GM12892 (cell line): ENCODE data around the gene CLDN24.

Experiments
- POLR2A ChIP-seq: IDR thresholded peaks from 2 replicates; pipeline ENCODE4 v1.6.1; 2011; ENCODE audit warnings: low read depth, low read length, control low read depth
- TAF1 ChIP-seq: IDR thresholded peaks from 2 replicates; pipeline ENCODE4 v1.6.1; 2011; ENCODE audit warnings: low read depth, mild to moderate bottlenecking, control low read depth, low read length, borderline replicate concordance

GRCh38 chr4:183362916-183363542, 40.8 kb upstream of the CLDN24 start:
- TF ChIP-seq POLR2A (no peak), TAF1 (no peak)
